Adrenal gland (tissue), 5 donors: ENCODE results near the gene CDH18.

Source experiments
- CTCF ChIP-seq, 6 experiments: fragments of 450-650 bp in 4 of 6; fragments of 200-600 bp in 2 of 6; sonication (generic) in 1 of 6; IDR thresholded peaks; 1 replicate in 5 of 6; 2 replicates in 1 of 6; pipeline versions ENCODE4 v1.5.1 to v1.8.0; 2016 to 2021; ENCODE audit warnings: antibody characterized with exemption in 6 of 6, mild to moderate bottlenecking in 2 of 6, moderate library complexity in 1 of 6
- POLR2A ChIP-seq, 2 donors: fragments of 450-650 bp; IDR thresholded peaks; one replicate each; pipeline ENCODE4 v1.6.1; 2017; ENCODE audit warnings: antibody characterized with exemption in 2 of 2, mild to moderate bottlenecking in 2 of 2, moderate library complexity in 1 of 2
- donor health status: DM: no; HTN: no; CAD: no.

GRCh38 chr5:19930451-19930850, 57.5 kb downstream of the CDH18 start:
- TF ChIP-seq CTCF (IDR thresholded peaks at IDR 0.05) (no peak), POLR2A (IDR thresholded peaks at IDR 0.05) (no peak)
